DOHH2 (cell line): Measurements from ENCODE around the gene CFAP70.

Experiments used
- CTCF ChIP-seq: fragments of 200-600 bp; sonication (generic); IDR thresholded peaks from one replicate; pipeline ENCODE4 v1.5.1; 2014; ENCODE audit warnings: antibody characterized with exemption, mild to moderate bottlenecking, low read depth, low read length; ENCODE audit not compliant: poor library complexity, severe bottlenecking
- EZH2phosphoT487 ChIP-seq: fragments of 200-600 bp; sonication (generic); IDR thresholded peaks from 2 replicates; pipeline ENCODE4 v1.6.1; 2017; ENCODE audit warnings: borderline replicate concordance, mild to moderate bottlenecking, antibody characterized with exemption, low read length, moderate library complexity, mixed read lengths

GRCh38 chr10:73205890-73206289, 152.8 kb downstream of the CFAP70 start:
- no peak for TF ChIP-seq CTCF
- TF ChIP-seq EZH2phosphoT487 = no peak
